Measurements from ENCODE around the gene TENM4. TPM values are rescaled to one million over a fixed set of nuclear protein-coding genes. Genes with fewer than 3 reads are reported as not detected.

TENM4 gene
- total and polyA plus RNA-seq, 2 of the 8 experiments (the other 6 are each of a cell fraction or from before 2014, with no cell fraction given): 3.5 to 7.2 TPM

- no peaks in the 10 kb centered on the region for H3K27me3 ChIP-seq (replicated peaks in 1 of 4; ENCODE audit: control insufficient read depth in 3 of 4, extremely low read depth in 1 of 4, insufficient read depth in 3 of 4, low read length in 3 of 4)
- H2BK20ac ChIP-seq (ENCODE audit: low read length): no peak overlapping the region
- H3K4ac ChIP-seq (replicated peaks; ENCODE audit: insufficient read length, low read depth, low read length): no peak overlapping the region
- H4K8ac ChIP-seq (ENCODE audit: extremely low read depth, insufficient read depth, low read length): no peak overlapping the region
- H3K9ac ChIP-seq (replicated peaks in 1 of 4; ENCODE audit: extremely low read depth in 1 of 4, low read depth in 3 of 4, low read length in 3 of 4): no peak overlapping the region
- H3K23me2 ChIP-seq (ENCODE audit: low read depth, low read length): no peaks in the 10 kb centered on the region
- CTCF ChIA-PET (ENCODE audit: partially characterized antibody): interaction anchor here (1.0 to 1.3 kb wide), 2 partner anchors 9 to 10 kb away, joined by 3 read pairs; no protein-coding TSS in a partner anchor
- H2BK12ac ChIP-seq (ENCODE audit: low read depth, low read length): no peak overlapping the region
- no peaks in the 10 kb centered on the region for H3K79me2 ChIP-seq (ENCODE audit: control insufficient read depth in 1 of 2, insufficient read depth in 2 of 2, low read length in 2 of 2)
- no peak overlapping the region for H3K4me3 ChIP-seq (ENCODE audit: extremely low read depth in 1 of 4, insufficient read depth in 2 of 4, low read depth in 3 of 4, low read length in 4 of 4)
- no peak for FAIRE-seq
- no peaks in the 10 kb centered on the region for H4K20me1 ChIP-seq (replicated peaks in 1 of 2; ENCODE audit: control insufficient read depth in 1 of 2, insufficient read depth in 2 of 2, low read length in 2 of 2)
- POLR2A ChIA-PET (ENCODE audit: partially characterized antibody): no interaction called here
- H4K91ac ChIP-seq (replicated peaks; ENCODE audit: insufficient read length, low read length): no peak overlapping the region
- TF ChIP-seq RFX5 (IDR thresholded peaks at IDR 0.05; ENCODE audit: borderline replicate concordance, low read depth, low read length): no peak
- TF ChIP-seq TEAD4 (IDR thresholded peaks at IDR 0.05; ENCODE audit: low read depth, low read length): no peak
- TF ChIP-seq KDM1A (IDR thresholded peaks at IDR 0.05; ENCODE audit: borderline replicate concordance, low read length): no peak
- H3K18ac ChIP-seq (ENCODE audit: extremely low read depth, low read length): no peak overlapping the region
- H2BK15ac ChIP-seq (ENCODE audit: low read length): no peak overlapping the region
- no peak overlapping the region for H4K5ac ChIP-seq (ENCODE audit: insufficient read length, low read depth, low read length)
- DNase-seq (ENCODE audit: low read depth in 1 of 2, low spot score in 2 of 2): no peak
- no peak overlapping the region for H3K27ac ChIP-seq (ENCODE audit: low read depth, low read length)
- H3K4me1 ChIP-seq (replicated peaks in 1 of 4; ENCODE audit: control insufficient read depth in 3 of 4, insufficient read depth in 4 of 4, low read length in 3 of 4): no peaks in the 10 kb centered on the region
- H3K4me2 ChIP-seq (ENCODE audit: insufficient read depth in 1 of 2, low read depth in 2 of 2, low read length in 2 of 2): no peak overlapping the region
- no peak overlapping the region for H2AK5ac ChIP-seq (ENCODE audit: low read depth, low read length)
- no peak overlapping the region for H3K23ac ChIP-seq (ENCODE audit: insufficient read length)
- H2BK5ac ChIP-seq (ENCODE audit: low read depth, low read length): no peak overlapping the region
- no peak overlapping the region for H3K56ac ChIP-seq (replicated peaks; ENCODE audit: insufficient read length, low read depth, low read length)
- 83% methylated on average over 4 of the region's 4 CpGs; no CpG with 5 or more reads in 1 of the 2 experiments for WGBS, 2 experiments (ENCODE audit: extremely low coverage in 1 of 2, insufficient coverage in 1 of 2, insufficient read length in 1 of 2, insufficient replicate concordance in 2 of 2, low coverage in 1 of 2, low lambda C conversion rate in 2 of 2, missing lambda C conversion rate in 1 of 2)
- no peaks in the 10 kb centered on the region; a peak in 1 of 8 replicates for H3K36me3 ChIP-seq (ENCODE audit: control insufficient read depth in 2 of 4, insufficient read depth in 4 of 4, low read length in 3 of 4)
- H2BK120ac ChIP-seq (replicated peaks; ENCODE audit: low read depth, low read length): no peak overlapping the region
- no peak overlapping the region for H2AFZ ChIP-seq (ENCODE audit: low read length)
- H3K14ac ChIP-seq (ENCODE audit: insufficient read length): no peak overlapping the region
- H3K79me1 ChIP-seq (ENCODE audit: low read depth, low read length): no peaks in the 10 kb centered on the region
- H3K9me3 ChIP-seq (ENCODE audit: insufficient read depth in 2 of 2, low read depth in 1 of 2, low read length in 1 of 2): no peaks in the 10 kb centered on the region
These were observed 132.4 kb downstream of the TENM4 start for GRCh38 chr11:79308429-79308828.
